Suprapubic skin (tissue), 4 donors: ENCODE results near the gene CNOT1.
"Not testable (repeated sequence)": the region's sequence is repeated elsewhere in the genome, so short reads cannot be mapped to it uniquely, and the experiment has no call there.

Experiments
- EP300 ChIP-seq: sonication (generic); formaldehyde crosslinking; IDR thresholded peaks from one replicate; pipeline ENCODE4 v1.6.1; 2017; ENCODE audit warnings: antibody characterized with exemption
- POLR2AphosphoS5 ChIP-seq, 3 donors: sonication (generic); formaldehyde crosslinking; IDR thresholded peaks; one replicate each; pipeline ENCODE4 v1.6.1; 2017; ENCODE audit warnings: antibody characterized with exemption in 3 of 3
- TF ChIP-seq, protein P1 (sequence below), 2 donors: fragments of 200-600 bp in 1 of 2; fragments of 450-650 bp in 1 of 2; sonication (generic) in 1 of 2; IDR thresholded peaks; one replicate each; pipeline ENCODE4 v1.5.1; 2016 to 2019; ENCODE audit warnings: antibody characterized with exemption in 2 of 2, mild to moderate bottlenecking in 1 of 2, moderate library complexity in 1 of 2

DNA sequence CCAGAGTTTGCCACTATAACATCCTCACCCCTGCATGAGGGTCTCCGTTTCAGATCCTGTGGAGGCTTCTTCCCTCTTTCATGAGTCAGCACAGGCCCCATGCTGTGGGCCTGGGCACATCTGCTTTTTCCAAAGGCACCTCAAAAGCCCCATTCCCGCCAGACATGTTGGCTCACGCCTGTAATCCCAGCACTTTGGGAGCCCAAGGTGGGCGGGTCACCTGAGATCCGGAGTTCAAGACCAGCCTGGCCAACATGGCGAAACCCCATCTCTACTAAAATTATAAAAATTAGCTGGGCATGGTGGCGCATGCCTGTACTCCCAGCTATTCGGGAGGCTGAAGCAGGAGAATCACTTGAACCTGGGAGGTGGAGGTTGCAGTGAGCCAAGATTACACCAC lies 139.1 kb downstream of the CNOT1 start:
- TF ChIP-seq, protein P1, sequence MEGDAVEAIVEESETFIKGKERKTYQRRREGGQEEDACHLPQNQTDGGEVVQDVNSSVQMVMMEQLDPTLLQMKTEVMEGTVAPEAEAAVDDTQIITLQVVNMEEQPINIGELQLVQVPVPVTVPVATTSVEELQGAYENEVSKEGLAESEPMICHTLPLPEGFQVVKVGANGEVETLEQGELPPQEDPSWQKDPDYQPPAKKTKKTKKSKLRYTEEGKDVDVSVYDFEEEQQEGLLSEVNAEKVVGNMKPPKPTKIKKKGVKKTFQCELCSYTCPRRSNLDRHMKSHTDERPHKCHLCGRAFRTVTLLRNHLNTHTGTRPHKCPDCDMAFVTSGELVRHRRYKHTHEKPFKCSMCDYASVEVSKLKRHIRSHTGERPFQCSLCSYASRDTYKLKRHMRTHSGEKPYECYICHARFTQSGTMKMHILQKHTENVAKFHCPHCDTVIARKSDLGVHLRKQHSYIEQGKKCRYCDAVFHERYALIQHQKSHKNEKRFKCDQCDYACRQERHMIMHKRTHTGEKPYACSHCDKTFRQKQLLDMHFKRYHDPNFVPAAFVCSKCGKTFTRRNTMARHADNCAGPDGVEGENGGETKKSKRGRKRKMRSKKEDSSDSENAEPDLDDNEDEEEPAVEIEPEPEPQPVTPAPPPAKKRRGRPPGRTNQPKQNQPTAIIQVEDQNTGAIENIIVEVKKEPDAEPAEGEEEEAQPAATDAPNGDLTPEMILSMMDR (IDR thresholded peaks at IDR 0.05): not testable (repeated sequence)
- not testable (repeated sequence) for TF ChIP-seq POLR2AphosphoS5 (IDR thresholded peaks at IDR 0.05); EP300
